Measurements from ENCODE around the gene MACROH2A1. TPM values are rescaled to one million over a fixed set of nuclear protein-coding genes. Genes with fewer than 3 reads are reported as not detected.

Gene MACROH2A1
- total RNA-seq, 4 donors from 2014 or later: 164 to 268 (median 170) TPM

- Histone ChIP-seq H3K36me3 (no peaks in the 10 kb centered on the region), H3K4me1 (peaks cover 0 to 51% (median 14%) of the 10 kb centered on the region in 4 donors), H3K9me3 (no peaks in the 10 kb centered on the region), H3K27me3 (no peaks in the 10 kb centered on the region), H3K27ac (peak overlapping the region in 2 of 4 donors; percentile 57 to 64), H3K4me3 (no peak overlapping the region)
- TF ChIP-seq POLR2A (IDR thresholded peaks at IDR 0.05) (no peak), CTCF (IDR thresholded peaks at IDR 0.05) (no peak), EP300 (IDR thresholded peaks at IDR 0.05) (no peak)
- 43 to 53% methylated on average over 7 of the region's 7 CpGs for WGBS, 2 donors
- no peak for DNase-seq (ENCODE audit: low spot score in 2 of 2)
Observed at GRCh38 chr5:135436951-135437418, 38.0 kb upstream of the MACROH2A1 start.

DNA sequence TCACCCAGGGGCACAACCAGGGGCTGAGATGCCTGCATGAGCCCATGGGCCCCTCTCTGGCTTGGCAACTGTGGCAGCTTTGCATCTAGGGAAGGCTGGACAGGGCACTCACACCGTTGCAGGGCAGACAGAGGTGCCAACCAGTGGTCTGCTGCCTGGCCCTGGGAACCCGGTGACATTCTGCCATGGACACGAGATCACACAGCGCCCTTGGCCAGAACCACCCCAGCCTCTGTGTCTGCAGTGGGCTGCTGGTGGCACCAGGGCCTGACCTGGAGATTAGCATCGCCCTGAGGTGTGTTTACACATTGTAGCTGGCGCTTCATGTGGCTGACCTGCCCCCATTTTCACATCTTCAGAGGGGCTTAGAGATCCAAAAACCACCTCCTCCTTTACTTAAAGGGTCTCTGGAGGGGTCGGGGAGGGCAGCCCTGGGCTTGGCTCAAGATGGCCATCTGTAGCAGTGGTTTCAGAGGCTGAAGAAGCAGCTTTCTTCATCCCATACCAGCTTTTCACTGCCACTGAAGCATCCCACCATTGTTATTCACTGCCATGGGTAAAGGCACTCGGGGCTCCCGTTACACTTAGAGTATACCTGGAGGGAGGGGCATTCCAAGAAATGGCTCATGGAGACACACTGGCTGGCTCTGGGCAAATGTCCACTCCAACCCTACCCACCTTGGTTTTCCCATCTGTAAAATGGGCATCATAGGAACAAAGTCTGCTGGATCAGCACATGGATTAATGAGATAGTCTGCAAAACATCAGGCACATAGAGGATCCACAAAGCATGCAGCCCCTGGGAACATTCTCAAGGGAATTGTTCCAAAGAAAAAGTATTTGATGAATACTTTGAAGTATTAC lies 36.7 kb upstream of the MACROH2A1 start:
- no peaks in the 10 kb centered on the region for H3K36me3 ChIP-seq
- DNase-seq (ENCODE audit: low spot score in 2 of 2): no peak
- WGBS, 2 donors: 76 to 85% methylated on average over 9 of the region's 9 CpGs
- H3K27me3 ChIP-seq: no peaks in the 10 kb centered on the region
- no peaks in the 10 kb centered on the region for H3K9me3 ChIP-seq
- no peak overlapping the region for H3K4me3 ChIP-seq
- no peak for TF ChIP-seq EP300 (IDR thresholded peaks at IDR 0.05)
- TF ChIP-seq CTCF (IDR thresholded peaks at IDR 0.05): no peak
- no peak for TF ChIP-seq POLR2A (IDR thresholded peaks at IDR 0.05)
- H3K27ac ChIP-seq: peak overlapping the region in 1 of 4 donors; percentile 58
- peaks cover 0 to 41% (median 14%) of the 10 kb centered on the region in 4 donors for H3K4me1 ChIP-seq

GRCh38 chr5:135434591-135435466 lies 35.8 kb upstream of the MACROH2A1 start:
- 49 to 50% methylated on average over 24 of the region's 24 CpGs for WGBS, 2 donors
- Histone ChIP-seq H3K4me3 (no peak overlapping the region), H3K27me3 (no peaks in the 10 kb centered on the region), H3K36me3 (no peaks in the 10 kb centered on the region), H3K27ac (peak overlapping the region in 2 of 4 donors; percentile 54 to 58), H3K9me3 (no peaks in the 10 kb centered on the region), H3K4me1 (peaks cover 0 to 42% (median 15%) of the 10 kb centered on the region in 4 donors)
- TF ChIP-seq CTCF (IDR thresholded peaks at IDR 0.05): no peak
- no peak for TF ChIP-seq EP300 (IDR thresholded peaks at IDR 0.05)
- no peak for TF ChIP-seq POLR2A (IDR thresholded peaks at IDR 0.05)
- no peak for DNase-seq (ENCODE audit: low spot score in 2 of 2)

- H3K27ac ChIP-seq: peak overlapping the region in 2 of 4 donors; percentile 54 to 58
- no peak overlapping the region for H3K4me3 ChIP-seq
- TF ChIP-seq POLR2A (IDR thresholded peaks at IDR 0.05) (no peak), EP300 (IDR thresholded peaks at IDR 0.05) (no peak), CTCF (IDR thresholded peaks at IDR 0.05) (no peak)
- H3K9me3 ChIP-seq: peaks cover 0 to under 1% (median 0%) of the 10 kb centered on the region in 4 donors
- H3K4me1 ChIP-seq: peaks cover 0 to 40% (median 12%) of the 10 kb centered on the region in 4 donors
- DNase-seq (ENCODE audit: low spot score in 2 of 2): no peak
- no peaks in the 10 kb centered on the region for H3K36me3 ChIP-seq
- WGBS, 2 donors: 64 to 66% methylated on average over 12 of the region's 12 CpGs
- no peaks in the 10 kb centered on the region for H3K27me3 ChIP-seq
Observed at GRCh38 chr5:135433681-135434426, 34.8 kb upstream of the MACROH2A1 start.
